HEK293 (cell line): ENCODE results near the gene PDCD7.

ENCODE experiments used
- CTCF ChIA-PET: fragments of 350-600 bp; formaldehyde crosslinking; extraction: SDS; loops from one replicate; lab custom pipeline; 2021; ENCODE audit warnings: antibody characterized with exemption; lab: Yijun Ruan, JAX
- POLR2A ChIA-PET: fragments of 300-600 bp; formaldehyde crosslinking; extraction: SDS; loops from one replicate; lab custom pipeline; 2020; ENCODE audit warnings: antibody characterized with exemption, inconsistent platforms; lab: Yijun Ruan, JAX
- H3K27ac ChIP-seq: fragments of 200-500 bp; sonication (Bioruptor generic); 2 replicates; pipeline ENCODE4 v1.5.1; 2014; ENCODE audit warnings: low read depth, low read length, control low read depth, inconsistent platforms; ENCODE audit errors: extremely low read depth
- H3K36me3 ChIP-seq, 2 experiments: fragments of 200-500 bp in 1 of 2; sonication (Bioruptor generic) in 1 of 2; 1 replicate in 1 of 2; 2 replicates in 1 of 2; pipeline ENCODE4 v1.5.1; 2014 to 2017; ENCODE audit warnings: inconsistent platforms in 2 of 2, low read length in 2 of 2; ENCODE audit not compliant: control insufficient read depth in 2 of 2, insufficient read depth in 1 of 2
- H3K4me1 ChIP-seq: fragments of 200-500 bp; sonication (Bioruptor generic); 2 replicates; pipeline ENCODE4 v1.5.1; 2014; ENCODE audit warnings: mild to moderate bottlenecking, low read length, inconsistent platforms; ENCODE audit not compliant: control insufficient read depth, insufficient read depth
- H3K4me3 ChIP-seq: 2 replicates; pipeline ENCODE4 v1.5.1; 2011; ENCODE audit warnings: low read depth, mild to moderate bottlenecking, control low read depth, low read length, moderate library complexity
- H3K9me3 ChIP-seq: fragments of 200-500 bp; sonication (Bioruptor generic); 2 replicates; pipeline ENCODE4 v1.5.1; 2014; ENCODE audit warnings: low read depth, low read length, inconsistent platforms; ENCODE audit not compliant: control insufficient read depth, insufficient read depth
- BCL6B ChIP-seq: fragments of 450-650 bp; formaldehyde crosslinking; IDR thresholded peaks from 2 replicates; pipeline ENCODE4 v1.5.1; 2017; ENCODE audit warnings: missing biosample characterization, missing genetic modification characterization
- HOXD13 ChIP-seq: sonication (generic); formaldehyde crosslinking; IDR thresholded peaks from 2 replicates; pipeline ENCODE4 v1.8.0; 2022; ENCODE audit warnings: missing genetic modification reagents, borderline replicate concordance
- KLF16 ChIP-seq: fragments of 450-650 bp; formaldehyde crosslinking; IDR thresholded peaks from 2 replicates; pipeline ENCODE4 v1.5.1; 2017; ENCODE audit warnings: missing biosample characterization, missing genetic modification characterization
- KLF8 ChIP-seq: fragments of 450-650 bp; formaldehyde crosslinking; IDR thresholded peaks from 2 replicates; pipeline ENCODE4 v1.5.1; 2016; ENCODE audit warnings: missing biosample characterization, missing genetic modification characterization
- KLF9 ChIP-seq: fragments of 450-650 bp; formaldehyde crosslinking; IDR thresholded peaks from 2 replicates; pipeline ENCODE4 v1.5.1; 2016; ENCODE audit warnings: missing biosample characterization, missing genetic modification characterization, low read depth
- MEIS1 ChIP-seq: sonication (generic); formaldehyde crosslinking; IDR thresholded peaks from 2 replicates; pipeline ENCODE4 v1.8.1; 2022; ENCODE audit warnings: missing genetic modification reagents, mild to moderate bottlenecking, borderline replicate concordance
- TCF7L2 ChIP-seq: IDR thresholded peaks from 2 replicates; pipeline ENCODE4 v1.6.1; 2011; ENCODE audit warnings: low read depth, mild to moderate bottlenecking, inconsistent platforms, low read length, moderate library complexity, borderline replicate concordance
- YY2 ChIP-seq: fragments of 450-650 bp; formaldehyde crosslinking; IDR thresholded peaks from 2 replicates; pipeline ENCODE4 v1.5.1; 2016; ENCODE audit warnings: missing biosample characterization, missing genetic modification characterization
- ZBTB49 ChIP-seq: fragments of 450-650 bp; formaldehyde crosslinking; IDR thresholded peaks from 2 replicates; pipeline ENCODE4 v1.5.1; 2016; ENCODE audit warnings: missing biosample characterization, missing genetic modification characterization, low read depth
- ZFP3 ChIP-seq: fragments of 450-650 bp; formaldehyde crosslinking; IDR thresholded peaks from 2 replicates; pipeline ENCODE4 v1.5.1; 2016; ENCODE audit warnings: low read depth, missing biosample characterization, missing genetic modification characterization
- ZFP41 ChIP-seq: fragments of 450-650 bp; formaldehyde crosslinking; IDR thresholded peaks from 2 replicates; pipeline ENCODE4 v1.5.1; 2016; ENCODE audit warnings: missing biosample characterization, missing genetic modification characterization, borderline replicate concordance
- ZNF157 ChIP-seq: fragments of 450-650 bp; formaldehyde crosslinking; IDR thresholded peaks from 2 replicates; pipeline ENCODE4 v1.5.1; 2016; ENCODE audit warnings: missing biosample characterization, missing genetic modification characterization
- ZNF280C ChIP-seq: fragments of 450-650 bp; formaldehyde crosslinking; IDR thresholded peaks from 2 replicates; pipeline ENCODE4 v1.5.1; 2016; ENCODE audit warnings: missing biosample characterization, missing genetic modification characterization
- ZNF350 ChIP-seq: fragments of 450-650 bp; formaldehyde crosslinking; IDR thresholded peaks from 2 replicates; pipeline ENCODE4 v1.5.0; 2017; ENCODE audit warnings: missing biosample characterization, mild to moderate bottlenecking, missing genetic modification characterization
- ZNF37A ChIP-seq: fragments of 450-650 bp; IDR thresholded peaks from 2 replicates; pipeline ENCODE4 v1.5.1; 2018; ENCODE audit warnings: missing biosample characterization, missing genetic modification characterization
- ZNF426 ChIP-seq: fragments of 450-650 bp; formaldehyde crosslinking; IDR thresholded peaks from 2 replicates; pipeline ENCODE4 v1.5.1; 2017; ENCODE audit warnings: missing biosample characterization, missing genetic modification characterization, mild to moderate bottlenecking, inconsistent platforms, moderate library complexity
- ZNF473 ChIP-seq: fragments of 450-650 bp; formaldehyde crosslinking; IDR thresholded peaks from 2 replicates; pipeline ENCODE4 v1.5.1; 2017; ENCODE audit warnings: missing biosample characterization, missing genetic modification characterization
- ZNF530 ChIP-seq: fragments of 450-650 bp; formaldehyde crosslinking; IDR thresholded peaks from 2 replicates; pipeline ENCODE4 v1.5.1; 2016; ENCODE audit warnings: low read depth, missing biosample characterization, missing genetic modification characterization
- ZNF596 ChIP-seq: fragments of 450-650 bp; IDR thresholded peaks from 2 replicates; pipeline ENCODE4 v1.5.0; 2018; ENCODE audit warnings: missing biosample characterization, mild to moderate bottlenecking, missing genetic modification characterization, moderate library complexity
- ZNF626 ChIP-seq: fragments of 450-650 bp; sonication (Bioruptor Pico); formaldehyde crosslinking; IDR thresholded peaks from 2 replicates; pipeline ENCODE4 v1.5.1; 2018; ENCODE audit warnings: missing biosample characterization, missing genetic modification characterization, inconsistent platforms
- ZNF654 ChIP-seq: fragments of 450-650 bp; formaldehyde crosslinking; IDR thresholded peaks from 2 replicates; pipeline ENCODE4 v1.5.1; 2016; ENCODE audit warnings: low read depth, missing biosample characterization, missing genetic modification characterization
- ZNF677 ChIP-seq: fragments of 450-650 bp; IDR thresholded peaks from 2 replicates; pipeline ENCODE4 v1.5.0; 2018; ENCODE audit warnings: missing biosample characterization, mild to moderate bottlenecking, missing genetic modification characterization, moderate library complexity
- ZNF768 ChIP-seq: fragments of 450-650 bp; formaldehyde crosslinking; IDR thresholded peaks from 2 replicates; pipeline ENCODE4 v1.5.1; 2018; ENCODE audit warnings: missing biosample characterization, mild to moderate bottlenecking, missing genetic modification characterization

PDCD7 gene

GRCh38 chr15:65101891-65102708 is 31.5 kb downstream of the PDCD7 start:
- CTCF ChIA-PET: interaction anchor here (0.7 to 1.8 kb wide), 22 partner anchors 9 to 1147 kb away, joined by 3 to 23 read pairs (median 4); partner anchors contain the start of gene UBAP1L
- Histone ChIP-seq H3K9me3 (no peaks in the 10 kb centered on the region), H3K36me3 (peaks cover 0 to 52% of the 10 kb centered on the region in 2 experiments; a peak in 2 of 3 replicates), H3K4me3 (no peak overlapping the region), H3K4me1 (no peaks in the 10 kb centered on the region), H3K27ac (no peak overlapping the region)
- POLR2A ChIA-PET: no interaction called here
- TF ChIP-seq TCF7L2 (no peak), ZNF596 (tag by site-specific recombination) (no peak), ZNF157 (tag by site-specific recombination) (no peak)

- TF ChIP-seq ZNF280C (tag by site-specific recombination): no peak
- TF ChIP-seq ZNF530 (tag by site-specific recombination): no peak
- TF ChIP-seq BCL6B (tag by site-specific recombination): no peak
- TF ChIP-seq ZNF473: no peak
- peak; percentile 33; the same call in 1 of the 2 replicates for TF ChIP-seq ZNF654 (tag by site-specific recombination)
- no peak for TF ChIP-seq ZFP41
- Histone ChIP-seq H3K36me3 (peaks cover 0 to 53% of the 10 kb centered on the region in 2 experiments; a peak in 2 of 3 replicates), H3K4me3 (no peak overlapping the region), H3K9me3 (no peaks in the 10 kb centered on the region), H3K4me1 (no peaks in the 10 kb centered on the region), H3K27ac (no peak overlapping the region)
- ChIA-PET POLR2A (no interaction called here), CTCF (interaction anchor here (0.6 to 1.8 kb wide), 30 partner anchors 8 to 1146 kb away, joined by 3 to 23 read pairs (median 4); partner anchors contain the start of gene UBAP1L)
These were observed 32.2 kb downstream of the PDCD7 start for GRCh38 chr15:65101411-65101890.

- H3K4me1 ChIP-seq: no peaks in the 10 kb centered on the region
- no peak overlapping the region for H3K27ac ChIP-seq
- H3K4me3 ChIP-seq: no peak overlapping the region
- ChIA-PET POLR2A (no interaction called here), CTCF (interaction anchor here (0.8 to 1.8 kb wide), 7 partner anchors 13 to 61 kb away, joined by 3 to 23 read pairs (median 5); no protein-coding TSS in a partner anchor)
- peaks cover 0 to 44% of the 10 kb centered on the region in 2 experiments; a peak in 2 of 3 replicates for H3K36me3 ChIP-seq
- H3K9me3 ChIP-seq: no peaks in the 10 kb centered on the region
- no peak for TF ChIP-seq YY2
- no peak for TF ChIP-seq BCL6B (tag by site-specific recombination)
- no peak for TF ChIP-seq KLF8 (tag by site-specific recombination)
- no peak for TF ChIP-seq ZNF350 (tag by site-specific recombination)
- no peak for TF ChIP-seq HOXD13 (CRISPR knock-in tag)
- TF ChIP-seq ZNF596 (tag by site-specific recombination): no peak
- TF ChIP-seq ZNF677 (tag by site-specific recombination): no peak
- TF ChIP-seq ZNF626: no peak
- TF ChIP-seq KLF9 (tag by site-specific recombination): no peak
- no peak for TF ChIP-seq ZFP3
- TF ChIP-seq ZNF768 (tag by site-specific recombination): no peak
- TF ChIP-seq ZNF426: no peak
- no peak for TF ChIP-seq ZBTB49
- no peak for TF ChIP-seq ZNF37A (tag by site-specific recombination)
- no peak for TF ChIP-seq KLF16
- TF ChIP-seq MEIS1 (CRISPR knock-in tag): no peak
These were observed 33.2 kb downstream of the PDCD7 start for GRCh38 chr15:65100442-65100841.
